CD4-positive, alpha-beta T cell treated with Interleukin-6 at 100 ng/mL for 8 hours (primary cell): ENCODE results near the gene SMG6.
A peak's percentile ranks its signal among the peaks of the same experiment; 100 is the strongest.
"Not testable (repeated sequence)": the region's sequence is repeated elsewhere in the genome, so short reads cannot be mapped to it uniquely, and the experiment has no call there.

Source experiments
- DNase-seq: peaks from one replicate; pipeline ENCODE4 v3.0.0-alpha.2; 2020; ENCODE audit warnings: mixed read lengths, low spot score

SMG6 gene

DNA sequence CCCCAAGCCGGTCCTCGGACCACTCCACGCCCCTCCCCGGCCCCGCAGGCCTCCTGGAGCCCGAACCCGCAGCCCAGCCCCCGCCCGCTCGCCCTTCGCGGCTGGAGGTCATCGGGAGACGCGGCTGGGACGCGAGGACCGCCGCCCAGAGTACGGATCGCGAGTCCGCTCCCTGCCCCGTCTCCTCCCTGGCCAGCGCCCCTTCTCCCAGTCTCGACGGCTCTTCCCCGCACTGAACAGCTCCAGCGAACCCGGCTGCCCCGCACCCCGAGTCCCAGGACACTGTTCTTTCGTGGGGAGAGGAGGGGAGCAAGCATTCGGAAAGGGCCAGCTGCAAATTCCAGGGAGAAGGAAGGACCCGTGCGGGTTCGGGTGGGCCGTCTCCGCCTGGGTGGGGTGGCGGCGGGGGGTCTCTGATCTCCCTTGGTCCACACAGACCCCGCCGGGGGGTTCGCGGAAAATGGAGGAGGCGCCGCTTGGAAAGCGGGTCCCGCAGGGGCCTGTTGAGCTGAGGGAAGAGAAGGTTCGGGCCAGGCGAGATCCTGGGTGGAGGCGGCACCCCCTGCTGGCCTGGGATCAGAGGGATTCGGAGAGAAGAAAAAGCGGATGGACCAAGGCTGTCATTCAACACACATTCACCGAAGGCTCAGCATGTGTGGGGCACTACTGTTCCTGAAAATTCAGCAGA is 277.8 kb downstream of the SMG6 start:
- no peak for DNase-seq

DNA sequence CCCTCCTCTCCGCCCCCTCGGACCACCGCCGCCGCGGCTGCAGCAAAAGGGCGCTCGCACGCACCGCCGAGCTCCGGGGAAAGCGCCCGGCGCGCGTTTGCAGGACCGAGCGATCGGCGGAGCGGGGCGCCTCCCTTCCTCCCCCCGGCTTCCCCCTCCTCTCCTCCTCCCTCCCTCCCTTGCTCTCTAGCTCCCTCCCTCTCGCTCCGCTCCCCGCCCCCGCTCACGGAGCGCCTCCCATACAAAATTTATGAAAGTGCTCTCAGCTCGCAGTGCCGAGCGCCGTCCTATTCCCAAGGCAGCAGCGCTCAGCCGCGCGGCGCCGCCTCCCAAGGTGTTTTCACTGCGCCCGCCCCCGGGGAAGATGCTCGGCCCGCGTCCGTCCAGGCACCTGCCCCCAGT is 278.4 kb downstream of the SMG6 start, which contains the start of gene RTN4RL1:
Gene RTN4RL1, minus strand, starts transcription at position 115 of the 402 bp plus-strand sequence. CDS start 469 bp downstream, outside the sequence.
- peak; percentile 77 for DNase-seq

- no peak for DNase-seq
Observed at GRCh38 chr17:2024572-2025219, 278.9 kb downstream of the SMG6 start.

DNA sequence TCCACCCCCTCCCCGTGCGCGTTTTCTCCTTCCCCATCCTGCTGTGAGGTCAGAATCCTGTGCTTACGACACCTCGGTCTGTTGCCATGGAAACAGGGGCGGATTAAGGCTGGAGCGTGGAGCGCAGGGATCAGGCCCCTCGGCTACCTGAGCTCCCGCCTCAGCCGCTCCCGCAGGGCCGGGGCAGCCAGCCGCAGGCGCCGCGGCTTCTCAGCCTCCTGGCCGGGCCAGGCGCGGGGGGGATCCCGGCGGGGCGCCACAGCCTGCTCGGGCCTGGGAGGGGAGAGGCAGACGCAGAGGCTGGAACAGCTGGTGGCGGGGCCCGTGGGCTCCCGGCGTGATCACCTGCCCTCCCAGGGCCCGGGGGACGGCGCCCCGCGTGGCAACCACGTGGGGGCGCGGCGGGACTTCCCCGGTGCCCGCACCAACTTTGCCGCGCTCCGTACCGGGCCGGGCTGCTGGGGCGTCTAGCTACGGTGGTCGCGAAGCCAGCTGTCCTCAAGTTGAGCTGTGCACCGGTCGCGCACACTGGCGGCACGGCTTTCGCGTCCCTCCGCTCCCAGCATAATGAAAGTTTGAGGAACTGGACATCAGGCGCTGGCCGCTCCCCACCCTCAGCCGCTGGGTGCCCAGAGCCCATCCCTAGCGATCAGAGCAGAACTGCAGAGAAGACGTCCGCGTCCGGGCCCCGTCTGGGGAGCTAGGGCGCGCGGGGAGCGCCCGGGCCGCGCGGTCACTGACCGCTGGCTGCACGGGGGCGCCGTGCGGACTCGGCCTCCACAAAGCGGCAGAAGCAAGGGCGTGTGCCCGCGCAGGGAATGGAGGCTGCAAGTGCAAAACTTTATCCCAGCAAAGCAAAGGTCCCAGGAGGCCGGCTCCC is 279.7 kb downstream of the SMG6 start:
- no peak for DNase-seq

- DNase-seq, result no peak
Observed at GRCh38 chr17:2023256-2023655, 280.3 kb downstream of the SMG6 start.

DNA sequence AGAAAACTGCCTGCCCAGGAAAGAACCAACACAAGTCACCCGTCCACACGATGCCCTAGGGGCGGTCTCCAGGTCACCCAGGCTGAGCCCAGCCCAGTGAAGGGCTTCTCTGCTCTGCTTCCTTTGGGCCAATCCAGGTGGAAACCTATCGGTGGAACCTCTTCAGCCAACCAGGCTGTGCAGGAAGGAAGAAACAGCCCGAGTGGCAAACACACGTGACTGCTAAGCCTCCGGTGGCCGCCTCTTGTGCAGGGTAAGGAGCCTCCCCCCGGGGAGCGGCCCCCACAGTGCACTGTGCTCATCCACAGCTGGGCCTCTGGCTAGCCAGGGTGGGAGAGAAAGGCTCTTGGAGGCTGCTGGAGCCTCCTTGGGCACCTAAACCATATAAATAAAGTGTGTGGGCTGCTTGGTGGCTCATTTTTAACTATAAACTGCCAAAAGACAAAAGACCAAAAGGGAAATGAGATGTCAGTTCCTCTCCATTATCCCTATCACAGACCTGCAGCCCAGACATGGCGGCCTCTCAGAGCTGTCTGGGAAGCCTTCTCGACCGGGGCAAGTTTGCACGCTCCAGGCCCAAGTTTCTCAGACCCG is 280.8 kb downstream of the SMG6 start:
- no peak for DNase-seq

DNA sequence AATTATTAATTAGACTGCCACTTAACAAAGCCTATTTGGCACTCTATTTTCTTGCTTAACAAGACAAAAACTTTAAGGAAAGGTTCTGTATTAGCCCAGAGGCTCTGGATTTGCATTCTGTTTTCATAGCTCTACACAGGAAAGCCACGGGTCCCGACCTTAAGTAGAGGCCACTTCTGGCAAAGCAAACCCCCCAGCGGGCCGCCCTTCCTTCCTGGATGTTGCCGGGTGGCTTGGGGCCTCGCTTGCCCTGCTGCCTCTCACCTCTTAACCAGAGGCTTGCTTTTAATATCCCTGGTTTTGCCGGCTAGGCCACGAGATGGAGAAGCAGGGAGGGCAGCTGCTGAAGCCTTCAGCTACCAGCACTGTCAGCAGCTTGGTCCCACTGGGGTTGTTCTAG is 282.9 kb downstream of the SMG6 start:
- no peak for DNase-seq

- DNase-seq, result no peak
Observed at GRCh38 chr17:2019723-2020122, 283.9 kb downstream of the SMG6 start.

DNA sequence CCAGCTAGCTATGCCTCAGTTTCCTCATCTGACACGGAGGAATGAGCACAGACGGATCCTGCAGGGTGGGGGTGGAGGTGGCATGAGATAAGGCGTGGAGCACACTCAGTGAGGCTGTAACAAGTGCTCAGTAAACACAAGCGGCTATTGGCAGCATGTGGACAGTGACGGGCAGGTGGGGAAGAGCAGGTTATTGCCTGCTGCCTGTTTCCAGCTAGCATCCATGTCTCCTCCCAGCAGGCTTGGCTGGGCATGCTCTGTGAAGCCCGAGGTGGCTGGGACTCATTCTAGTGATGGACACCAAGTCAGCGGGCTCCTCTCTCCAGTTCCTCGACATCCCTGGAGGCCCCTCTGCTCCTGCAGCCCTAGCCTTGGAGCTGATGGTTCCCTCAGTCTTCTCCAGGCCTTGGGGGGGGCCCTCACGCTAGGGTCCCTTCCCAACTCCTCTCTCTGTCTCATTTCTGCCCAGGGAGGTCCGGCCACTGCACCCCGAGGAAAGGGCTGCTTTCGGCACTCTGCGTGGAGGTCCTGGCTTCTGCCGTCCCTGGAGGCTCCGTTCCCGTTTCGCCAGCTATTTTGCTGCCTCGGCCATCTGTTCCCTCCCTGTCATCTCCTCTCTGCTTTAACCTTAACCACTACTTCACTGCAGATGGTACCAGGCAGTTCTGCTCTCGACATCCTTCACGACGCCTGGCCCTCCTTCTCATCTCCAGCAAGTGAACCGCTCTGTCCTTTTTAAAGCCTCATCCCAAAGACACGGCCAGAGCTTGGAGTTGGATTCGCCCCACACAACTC is 284.7 kb downstream of the SMG6 start:
- DNase-seq, result no peak

DNA sequence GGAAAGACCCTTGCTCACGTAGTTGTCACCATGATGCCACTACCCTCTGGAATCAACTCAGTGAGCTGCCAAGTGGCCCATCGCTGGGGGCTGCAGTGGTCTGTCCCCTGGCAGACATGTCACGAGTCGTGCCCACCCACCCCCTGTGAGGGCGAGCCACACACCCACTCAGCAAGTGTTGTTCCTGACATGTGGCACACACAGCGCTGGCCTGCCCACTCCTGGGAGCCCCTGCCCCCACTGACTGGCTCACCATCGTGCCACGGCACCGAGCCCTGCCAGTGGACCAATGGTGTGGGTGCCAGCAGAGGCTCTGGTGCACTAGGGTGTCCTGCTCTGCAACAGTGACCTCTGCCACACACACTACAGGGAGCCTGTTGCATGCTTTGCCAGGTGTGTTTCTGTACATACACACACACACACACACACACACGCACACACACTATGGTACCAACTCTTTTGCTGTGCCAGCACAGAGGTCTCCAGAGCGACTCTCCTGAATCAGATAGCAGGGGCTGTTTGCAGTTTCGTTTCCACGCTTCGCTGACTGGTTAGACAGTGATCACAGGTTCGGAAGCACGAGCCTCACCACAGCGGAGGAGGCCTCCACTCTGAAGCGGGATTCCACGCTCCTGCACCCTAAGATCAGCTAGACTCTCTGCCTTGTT is 286.2 kb downstream of the SMG6 start:
- no peak for DNase-seq

- no peak for DNase-seq
Observed at GRCh38 chr17:2016494-2016893, 287.1 kb downstream of the SMG6 start.

GRCh38 chr17:2015314-2015713 is 288.3 kb downstream of the SMG6 start:
- no peak for DNase-seq

DNA sequence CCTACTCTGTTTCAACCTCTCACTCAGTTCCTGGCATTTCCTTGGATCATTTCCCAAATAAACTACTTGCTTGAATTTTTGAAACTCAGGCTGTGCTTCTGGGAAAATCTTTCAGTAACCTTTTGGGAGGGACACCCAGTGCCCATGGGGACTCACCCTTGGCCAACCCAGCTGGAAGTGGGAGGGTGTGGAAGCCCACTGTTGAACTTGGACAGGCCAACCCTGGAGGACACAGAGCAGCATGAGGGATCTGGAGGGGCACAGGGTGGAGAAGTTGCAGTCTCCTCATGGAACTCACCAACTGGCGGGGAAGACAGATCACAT is 289.6 kb downstream of the SMG6 start:
- no peak for DNase-seq

DNA sequence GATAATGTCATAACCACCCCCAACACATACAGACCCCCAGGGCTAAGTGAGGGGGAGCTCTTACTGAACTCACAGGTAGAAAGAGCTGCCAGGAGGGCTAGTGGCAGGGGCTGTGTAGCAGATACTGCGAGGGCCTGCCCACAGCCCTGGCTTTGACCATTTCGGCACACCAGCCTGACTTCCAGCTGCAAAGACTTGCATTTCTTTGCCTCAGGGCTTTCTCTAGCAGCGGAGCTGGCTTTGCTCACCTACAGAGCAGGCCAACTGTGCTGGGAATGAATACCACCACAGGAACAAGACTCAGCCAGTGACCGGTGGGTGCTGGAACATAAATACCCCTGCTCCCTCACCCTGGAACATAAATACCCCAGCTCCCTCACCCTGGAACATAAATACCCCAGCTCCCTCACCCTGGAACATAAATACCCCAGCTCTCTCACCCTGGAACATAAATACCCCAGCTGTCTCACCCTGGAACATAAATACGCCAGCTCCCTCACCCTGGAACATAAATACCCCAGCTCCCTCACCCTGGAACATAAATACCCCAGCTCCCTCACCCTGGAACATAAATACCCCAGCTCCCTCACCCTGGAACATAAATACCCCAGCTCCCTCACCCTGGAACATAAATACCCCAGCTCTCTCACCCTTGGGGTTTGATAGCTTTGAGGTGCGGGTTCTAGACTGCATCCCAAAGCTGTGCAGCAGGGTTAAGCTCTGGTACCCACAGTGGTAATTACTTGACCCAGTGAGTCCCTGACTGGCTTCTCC is 290.2 kb downstream of the SMG6 start:
- DNase-seq, result not testable (repeated sequence)

GRCh38 chr17:2012499-2012898 is 291.1 kb downstream of the SMG6 start:
- DNase-seq, result no peak

- DNase-seq, result no peak
Observed at GRCh38 chr17:2011411-2012371, 291.9 kb downstream of the SMG6 start.
